ENCODE data around the gene SERP2. TPM values are rescaled to one million over a fixed set of nuclear protein-coding genes. Genes with fewer than 3 reads are reported as not detected.

Gene SERP2
- total and polyA plus RNA-seq, 2 of the 13 experiments (the other 11 are each of a cell fraction or from before 2014, with no cell fraction given): not detected

GRCh38 chr13:44435142-44435918 lies 61.7 kb downstream of the SERP2 start (continued):
- TF ChIP-seq ZNF530 (CRISPR knock-in tag; IDR thresholded peaks at IDR 0.05; ENCODE audit: low read depth): no peak
- TF ChIP-seq ATF1 (CRISPR knock-in tag; IDR thresholded peaks at IDR 0.05): peak; percentile 75
- no peak for TF ChIP-seq ZNF30 (CRISPR knock-in tag; IDR thresholded peaks at IDR 0.05)
- TF ChIP-seq ZNF337 (CRISPR knock-in tag; IDR thresholded peaks at IDR 0.05; ENCODE audit: borderline replicate concordance, low read depth): no peak

GRCh38 chr13:44435919-44436510 lies 62.4 kb downstream of the SERP2 start:
- no peak for DNase-seq (ENCODE audit: low spot score)
- Histone ChIP-seq H3K27me3 (ENCODE audit: control insufficient read depth in 1 of 2, insufficient read depth in 2 of 2, low read length in 2 of 2) (no peaks in the 10 kb centered on the region; a peak in 1 of 5 replicates), H3K9ac (ENCODE audit: insufficient read depth, low read depth, low read length) (peak overlapping the region; percentile 91), H2AFZ (ENCODE audit: low read length) (no peak overlapping the region), H3K4me3 (replicated peaks in 1 of 3; ENCODE audit: insufficient read depth in 1 of 3, low read depth in 2 of 3, low read length in 3 of 3) (peak overlapping the region; percentile 71 to 97 (median 79)), H3K27ac (ENCODE audit: extremely low read length, insufficient read depth, low read length) (peak overlapping the region; percentile 96), H3K4me2 (ENCODE audit: low read depth, low read length) (peak overlapping the region; percentile 88), H3K36me3 (replicated peaks in 1 of 2; ENCODE audit: control insufficient read depth in 1 of 2, insufficient read depth in 2 of 2, low read length in 2 of 2) (peaks cover 6 to 15% of the 10 kb centered on the region in 2 experiments; a peak in 3 of 5 replicates), H3K9me3 (ENCODE audit: low read length) (no peaks in the 10 kb centered on the region), H3K79me2 (ENCODE audit: insufficient read depth, low read length) (peaks cover 10% of the 10 kb centered on the region), H3K4me1 (ENCODE audit: insufficient read depth, low read length) (peaks cover 34% of the 10 kb centered on the region), H4K20me1 (ENCODE audit: insufficient read depth, low read length) (no peaks in the 10 kb centered on the region)
- no peak for FAIRE-seq
- CTCF ChIA-PET (ENCODE audit: low intra/inter-chr PET ratio, low total read pairs): no interaction called here
- POLR2A ChIA-PET: interaction anchor here (0.6 to 3.7 kb wide), 17 partner anchors 8 to 556 kb away, joined by 3 to 96 read pairs (median 5); partner anchors contain the start of genes CCDC122 and LACC1
- TF ChIP-seq KLF16 (CRISPR knock-in tag; IDR thresholded peaks at IDR 0.05): 0 out of 4 replicates have a peak, but pooled peaks of 1 of the 2 experiments have one; percentile 10
- TF ChIP-seq ZNF740 (CRISPR knock-in tag; IDR thresholded peaks at IDR 0.05): no peak
- under 1% methylated on average over 9 of the region's 9 CpGs for WGBS (ENCODE audit: low lambda C conversion rate)
- in situ Hi-C loops (cut with HindIII; ENCODE audit: extremely low pct_ligation_motif_present, low pct_unique_long_range_greater_than_20kb) (loop anchor here (5.0 kb wide), 4 partner anchors 194 to 529 kb away; no protein-coding TSS in a partner anchor), intact Hi-C loops (cut with micrococcal nuclease; ENCODE audit: unreplicated experiment) (loop anchor here (1.0 to 5.0 kb wide), 3 partner anchors 32 to 294 kb away; no protein-coding TSS in a partner anchor)
- ATAC-seq: no peak
- BruUV-seq (replicated peaks): TSS peak; percentile 83

Measured in HepG2 (cell line).